SK-N-SH (cell line): ENCODE measurements around the gene BIRC7. TPM values are rescaled to one million over a fixed set of nuclear protein-coding genes. Genes with fewer than 3 reads are reported as not detected.

ENCODE experiments used
- CTCF ChIA-PET: fragments of 300-600, 350-600 bp; formaldehyde crosslinking; extraction: SDS; loops from one replicate; lab custom pipeline; 2021; lab: Yijun Ruan, JAX
- POLR2A ChIA-PET: fragments of 350-600 bp; sonication (Branson Sonifier 250); formaldehyde crosslinking; extraction: SDS; loops from one replicate; lab custom pipeline; 2020; ENCODE audit warnings: antibody characterized with exemption, inconsistent platforms; lab: Yijun Ruan, JAX
- DNase-seq: peaks from one replicate; pipeline ENCODE4 v3.0.0; 2012
- H2AFZ ChIP-seq: fragments of 200-600 bp; sonication (generic); 2 replicates; pipeline ENCODE4 v1.8.1; 2016; ENCODE audit warnings: antibody characterized with exemption, mild to moderate bottlenecking, low read depth
- H3F3A ChIP-seq: fragments of 200-600 bp; sonication (generic); replicated peaks from 2 replicates; pipeline ENCODE3; 2016; ENCODE audit warnings: antibody characterized with exemption, mild to moderate bottlenecking; ENCODE audit not compliant: insufficient read depth
- H3K27ac ChIP-seq, 2 experiments: fragments of 200-500 bp in 1 of 2; fragments of 200-600 bp in 1 of 2; sonication (Bioruptor generic) in 1 of 2; sonication (generic), shearing (Covaris generic) in 1 of 2; 2 replicates each; pipeline versions ENCODE4 v1.5.1 to v1.6.1; 2014 to 2016; ENCODE audit warnings: low read depth in 2 of 2, inconsistent platforms in 1 of 2, low read length in 1 of 2, mild to moderate bottlenecking in 1 of 2, mixed read lengths in 1 of 2
- H3K27me3 ChIP-seq: fragments of 200-600 bp; sonication (generic), shearing (Covaris generic); 2 replicates; pipeline ENCODE4 v1.6.1; 2016; ENCODE audit warnings: mixed run types; ENCODE audit not compliant: insufficient read depth
- H3K36me3 ChIP-seq, 2 experiments: fragments of 200-500 bp in 1 of 2; fragments of 200-600 bp in 1 of 2; sonication (Bioruptor generic) in 1 of 2; sonication (generic) in 1 of 2; replicated peaks in 1 of 2; 2 replicates each; pipeline versions ENCODE3 to v1.5.1; 2014 to 2016; ENCODE audit warnings: low read length in 1 of 2, mild to moderate bottlenecking in 1 of 2; ENCODE audit not compliant: insufficient read depth in 2 of 2, control insufficient read depth in 1 of 2
- H3K4me1 ChIP-seq, 2 experiments: fragments of 200-500 bp in 1 of 2; fragments of 200-600 bp in 1 of 2; sonication (Bioruptor generic) in 1 of 2; sonication (generic), shearing (Covaris generic) in 1 of 2; 2 replicates each; pipeline versions ENCODE4 v1.5.1 to v1.6.1; 2014 to 2016; ENCODE audit warnings: low read depth in 1 of 2, low read length in 1 of 2, mixed run types in 1 of 2; ENCODE audit not compliant: insufficient read depth in 2 of 2, control insufficient read depth in 1 of 2
- H3K4me2 ChIP-seq: fragments of 200-600 bp; sonication (generic), shearing (Covaris generic); 2 replicates; pipeline ENCODE4 v1.6.1; 2017; ENCODE audit warnings: mixed run types
- H3K4me3 ChIP-seq, 2 experiments: fragments of 200-500 bp in 1 of 2; fragments of 200-600 bp in 1 of 2; sonication (Bioruptor generic) in 1 of 2; sonication (generic), shearing (Covaris generic) in 1 of 2; 2 replicates each; pipeline versions ENCODE4 v1.5.1 to v1.8.1; 2014 to 2016; ENCODE audit warnings: low read depth in 2 of 2, inconsistent platforms in 1 of 2, low read length in 1 of 2, mild to moderate bottlenecking in 1 of 2, mixed read lengths in 1 of 2, moderate library complexity in 1 of 2
- H3K79me2 ChIP-seq: fragments of 200-600 bp; sonication (generic); 2 replicates; pipeline ENCODE4 v1.8.1; 2017; ENCODE audit warnings: mild to moderate bottlenecking; ENCODE audit not compliant: insufficient read depth
- H3K9ac ChIP-seq: fragments of 200-600 bp; sonication (generic); 2 replicates; pipeline ENCODE4 v1.6.1; 2017; ENCODE audit warnings: mixed run types
- H3K9me2 ChIP-seq: fragments of 200-600 bp; sonication (generic); 2 replicates; pipeline ENCODE4 v1.6.1; 2017; ENCODE audit warnings: mixed run types
- H3K9me3 ChIP-seq: fragments of 200-600 bp; sonication (generic); 2 replicates; pipeline ENCODE4 v1.6.1; 2017; ENCODE audit warnings: mixed run types, mild to moderate bottlenecking, moderate library complexity
- H4K20me1 ChIP-seq: fragments of 200-600 bp; sonication (generic); 2 replicates; pipeline ENCODE4 v1.6.1; 2017; ENCODE audit warnings: mild to moderate bottlenecking, mixed run types; ENCODE audit not compliant: insufficient read depth
- ELF1 ChIP-seq: IDR thresholded peaks from 2 replicates; pipeline ENCODE4 v1.4.0; 2012
- EP300 ChIP-seq, 2 experiments: IDR thresholded peaks; 2 replicates each; pipeline versions ENCODE4 v1.4.0 to v1.6.1; 2012; ENCODE audit warnings: borderline replicate concordance in 1 of 2, low read depth in 1 of 2, low read length in 1 of 2
- EZH2phosphoT487 ChIP-seq: fragments of 200-600 bp; sonication (generic); IDR thresholded peaks from 2 replicates; pipeline ENCODE4 v1.6.1; 2017; ENCODE audit warnings: low read depth, mixed run types, mild to moderate bottlenecking, antibody characterized with exemption, moderate library complexity, borderline replicate concordance
- GATA2 ChIP-seq: sonication (generic); formaldehyde crosslinking; IDR thresholded peaks from 2 replicates; pipeline ENCODE4 v1.5.0; 2020; ENCODE audit warnings: mild to moderate bottlenecking, missing genetic modification reagents
- MAX ChIP-seq: IDR thresholded peaks from 2 replicates; pipeline ENCODE4 v1.4.0; 2012; ENCODE audit warnings: low read depth
- PBX3 ChIP-seq: IDR thresholded peaks from 2 replicates; pipeline ENCODE4; 2012
- RFX5 ChIP-seq: IDR thresholded peaks from 2 replicates; pipeline ENCODE4 v1.6.1; 2012; ENCODE audit warnings: mild to moderate bottlenecking, improper control_type of control experiment, low read length
- SMC3 ChIP-seq: IDR thresholded peaks from 2 replicates; pipeline ENCODE4 v1.6.1; 2012; ENCODE audit warnings: low read depth, low read length, improper control_type of control experiment
- TAF1 ChIP-seq: IDR thresholded peaks from 2 replicates; pipeline ENCODE4 v1.6.1; 2012; ENCODE audit warnings: low read depth, mild to moderate bottlenecking, low read length, moderate library complexity, borderline replicate concordance
- TCF12 ChIP-seq: IDR thresholded peaks from 2 replicates; pipeline ENCODE4 v1.4.0; 2012
- TEAD4 ChIP-seq: IDR thresholded peaks from 2 replicates; pipeline ENCODE4 v1.4.0; 2012; ENCODE audit warnings: mild to moderate bottlenecking, borderline replicate concordance; ENCODE audit not compliant: insufficient read depth
- USF1 ChIP-seq: IDR thresholded peaks from 2 replicates; pipeline ENCODE4 v1.4.0; 2012; ENCODE audit warnings: low read depth, borderline replicate concordance
- USF2 ChIP-seq: fragments of 150-350 bp; IDR thresholded peaks from 2 replicates; pipeline ENCODE4 v1.6.1; 2017; ENCODE audit warnings: antibody characterized with exemption, low read length, low read depth, borderline replicate concordance
- YY1 ChIP-seq: IDR thresholded peaks from 2 replicates; pipeline ENCODE4 v1.4.0; 2012; ENCODE audit warnings: low read depth, mild to moderate bottlenecking
- ZBTB33 ChIP-seq: IDR thresholded peaks from 2 replicates; pipeline ENCODE4 v1.4.0; 2012; ENCODE audit warnings: low read depth, borderline replicate concordance
- WGBS: methylation state at CpG from one replicate; pipeline ENCODE4 v1.1.6; 2017; ENCODE audit warnings: low lambda C conversion rate; 5-methylcytosine and 5-hydroxymethylcytosine counted together
- polyA plus RNA-seq, 3 experiments: library from polyadenylated mRNA; depleted of rRNA; stranded (reverse); fragments of >200 nt; gene quantifications; 2 replicates each; pipeline ENCODE4 v1.2.3, GENCODE V29; 2012

BIRC7 gene
- polyA plus RNA-seq, 1 of the 3 experiments (the other 2 are of a cell fraction) = not detected

GRCh38 chr20:63259734-63260460 is 24.2 kb downstream of the BIRC7 start:
- POLR2A ChIA-PET = no interaction called here
- no peaks in the 10 kb centered on the region for H3K9me3 ChIP-seq
- no peaks in the 10 kb centered on the region for H3K36me3 ChIP-seq
- H3K79me2 ChIP-seq = no peaks in the 10 kb centered on the region
- H2AFZ ChIP-seq = no peak overlapping the region
- H3K9ac ChIP-seq = no peak overlapping the region
- peaks cover 0 to 5% of the 10 kb centered on the region in 2 experiments; a peak in 1 of 4 replicates for H3K4me1 ChIP-seq
- 63% methylated on average over 8 of the region's 25 CpGs for WGBS
- no peak overlapping the region for H3K27ac ChIP-seq
- H4K20me1 ChIP-seq = no peaks in the 10 kb centered on the region
- TF ChIP-seq USF1 = no peak
- no peak for TF ChIP-seq TEAD4
- TF ChIP-seq PBX3 = no peak
- no peak for TF ChIP-seq TAF1
- no peak for TF ChIP-seq ZBTB33
- TF ChIP-seq USF2 = no peak
- TF ChIP-seq RFX5 = no peak
- no peak for TF ChIP-seq MAX
- TF ChIP-seq GATA2 (CRISPR knock-in tag) = no peak
- TF ChIP-seq, all 33 proteins: peak for 0
- Histone ChIP-seq H3K4me3 (no peak overlapping the region), H3K9me2 (no peaks in the 10 kb centered on the region), H3K4me2 (no peak overlapping the region), H3K27me3 (peaks cover 21% of the 10 kb centered on the region), H3F3A (no peaks in the 10 kb centered on the region)
- DNase-seq = no peak
- CTCF ChIA-PET = interaction anchor here (0.9 to 3.5 kb wide), 6 partner anchors 11 to 122 kb away, joined by 3 to 21 read pairs (median 5); partner anchors contain the start of gene ARFGAP1

GRCh38 chr20:63260521-63260920 is 24.8 kb downstream of the BIRC7 start:
- no peak overlapping the region for H2AFZ ChIP-seq
- no peaks in the 10 kb centered on the region for H3K9me2 ChIP-seq
- H3K9me3 ChIP-seq = no peaks in the 10 kb centered on the region
- H3K4me3 ChIP-seq = no peak overlapping the region
- H3K27me3 ChIP-seq = peaks cover 15% of the 10 kb centered on the region
- ChIA-PET POLR2A (no interaction called here), CTCF (interaction anchor here (0.8 to 3.5 kb wide), 4 partner anchors 12 to 121 kb away, joined by 3 to 21 read pairs (median 5); partner anchors contain the start of gene ARFGAP1)
- 50% methylated on average over 9 of the region's 15 CpGs for WGBS
- H3K36me3 ChIP-seq = no peaks in the 10 kb centered on the region
- H3K4me1 ChIP-seq = peaks cover 0 to 5% of the 10 kb centered on the region in 2 experiments; a peak in 1 of 4 replicates
- no peaks in the 10 kb centered on the region for H4K20me1 ChIP-seq
- H3K79me2 ChIP-seq = no peaks in the 10 kb centered on the region
- H3F3A ChIP-seq = no peaks in the 10 kb centered on the region
- H3K4me2 ChIP-seq = no peak overlapping the region
- H3K9ac ChIP-seq = no peak overlapping the region
- no peak for DNase-seq
- H3K27ac ChIP-seq = no peak overlapping the region
- no peak for TF ChIP-seq EP300 (IDR thresholded peaks at IDR 0.05; ENCODE audit: borderline replicate concordance in 1 of 2, low read depth in 1 of 2, low read length in 1 of 2)
- TF ChIP-seq TCF12 = no peak
- no peak for TF ChIP-seq YY1
- TF ChIP-seq ELF1 = no peak
- no peak for TF ChIP-seq EZH2phosphoT487
- TF ChIP-seq SMC3 = no peak
- no peak for TF ChIP-seq ZBTB33
